Adrenal gland (tissue), 12 donors: ENCODE measurements around the gene KRT80. TPM values are rescaled to one million over a fixed set of nuclear protein-coding genes. Genes with fewer than 3 reads are reported as not detected.

ENCODE experiments used
- DNase-seq, 7 donors: peaks; one replicate each; pipeline ENCODE4 v3.0.0-alpha.2; 2019 to 2020
- H3K27ac ChIP-seq, 5 donors: fragments of 200-600 bp; sonication (generic) in 4 of 5; 1 replicate in 3 of 5; 2 replicates in 2 of 5; pipeline versions ENCODE4 v1.5.1 to v1.8.0; 2016 to 2020; ENCODE audit warnings: mild to moderate bottlenecking in 1 of 5
- H3K27me3 ChIP-seq: fragments of 200-600 bp; 2 replicates; pipeline ENCODE4 v1.8.0; 2021
- H3K36me3 ChIP-seq, 2 donors: fragments of 200-600 bp; replicated peaks in 1 of 2; 1 replicate in 1 of 2; 2 replicates in 1 of 2; pipeline versions ENCODE4 v1.5.1 to v1.8.0; 2018 to 2022
- H3K4me1 ChIP-seq, 2 donors: fragments of 200-600 bp; replicated peaks in 1 of 2; 1 replicate in 1 of 2; 2 replicates in 1 of 2; pipeline versions ENCODE4 v1.5.1 to v1.8.0; 2018 to 2021
- H3K4me3 ChIP-seq, 4 donors: fragments of 200-600 bp; sonication (generic) in 3 of 4; one replicate each; pipeline ENCODE4 v1.5.1; 2016 to 2018
- H3K9me3 ChIP-seq, 3 donors: fragments of 200-600 bp; sonication (generic) in 1 of 3; replicated peaks in 1 of 3; 1 replicate in 2 of 3; 2 replicates in 1 of 3; pipeline versions ENCODE4 v1.5.1 to v1.8.0; 2016 to 2021
- POLR2A ChIP-seq, 2 donors: fragments of 450-650 bp; IDR thresholded peaks; one replicate each; pipeline ENCODE4 v1.6.1; 2017; ENCODE audit warnings: antibody characterized with exemption in 2 of 2, mild to moderate bottlenecking in 2 of 2, moderate library complexity in 1 of 2
- WGBS, 4 donors: extraction: QIAGEN DNeasy Blood & Tissue Kit in 2 of 4; methylation state at CpG; one replicate each; pipeline versions ENCODE4 v1.1.5 to v1.1.7; 2013 to 2017; 5-methylcytosine and 5-hydroxymethylcytosine counted together
- intact Hi-C, 2 donors: fragments of 100-400 bp; cut with DNase I; formaldehyde crosslinking; loops; one replicate each; pipeline versions ENCODE4 v1.14.1 to v1.15.0; 2022 to 2023
- polyA plus RNA-seq, 3 donors: library from polyadenylated mRNA; stranded (reverse); fragments of 200-250 nt in 2 of 3; fragments of 350-450 nt in 1 of 3; fragmentation: Illumina TruSeq in 1 of 3; extraction: RNeasy Lipid Tissue Mini Kit (QIAGEN cat#74804) in 1 of 3; gene quantifications; one replicate each; pipeline ENCODE4 v1.2.3, GENCODE V29; 2013 to 2014
- total RNA-seq, 9 donors: library from RNA; depleted of rRNA in 4 of 9; stranded (reverse); fragments of >200 nt in 4 of 9; fragments of 120-200 nt in 1 of 9; fragmentation: NEBNext Ultra II Directional in 1 of 9; extraction: Animal tissue kit (Norgen Biotek cat#: 25700) in 1 of 9; gene quantifications; one replicate each; pipeline versions ENCODE4 v1.1.0 to v1.2.4, GENCODE V29; 2013 to 2023
- TF ChIP-seq, protein P1 (sequence below), 6 experiments: fragments of 450-650 bp in 4 of 6; fragments of 200-600 bp in 2 of 6; sonication (generic) in 1 of 6; IDR thresholded peaks; 1 replicate in 5 of 6; 2 replicates in 1 of 6; pipeline versions ENCODE4 v1.5.1 to v1.8.0; 2016 to 2021; ENCODE audit warnings: antibody characterized with exemption in 6 of 6, mild to moderate bottlenecking in 2 of 6, moderate library complexity in 1 of 6
- donor health status: healthy with polysubstance abuse.
- donor health status: Bipolar disorder and iron deficiency.
- donor health status: DM: yes; HTN: yes; CAD: no.
- donor health status: DM: no; HTN: no; CAD: no.
- donor health status: DM: no; HTN: no; CAD: no.
- donor health status: DM: yes; HTN: yes; CAD: no.

Gene KRT80
- total and polyA plus RNA-seq, 12 donors, result 0.95 to 14.6 (median 3.8) TPM

DNA sequence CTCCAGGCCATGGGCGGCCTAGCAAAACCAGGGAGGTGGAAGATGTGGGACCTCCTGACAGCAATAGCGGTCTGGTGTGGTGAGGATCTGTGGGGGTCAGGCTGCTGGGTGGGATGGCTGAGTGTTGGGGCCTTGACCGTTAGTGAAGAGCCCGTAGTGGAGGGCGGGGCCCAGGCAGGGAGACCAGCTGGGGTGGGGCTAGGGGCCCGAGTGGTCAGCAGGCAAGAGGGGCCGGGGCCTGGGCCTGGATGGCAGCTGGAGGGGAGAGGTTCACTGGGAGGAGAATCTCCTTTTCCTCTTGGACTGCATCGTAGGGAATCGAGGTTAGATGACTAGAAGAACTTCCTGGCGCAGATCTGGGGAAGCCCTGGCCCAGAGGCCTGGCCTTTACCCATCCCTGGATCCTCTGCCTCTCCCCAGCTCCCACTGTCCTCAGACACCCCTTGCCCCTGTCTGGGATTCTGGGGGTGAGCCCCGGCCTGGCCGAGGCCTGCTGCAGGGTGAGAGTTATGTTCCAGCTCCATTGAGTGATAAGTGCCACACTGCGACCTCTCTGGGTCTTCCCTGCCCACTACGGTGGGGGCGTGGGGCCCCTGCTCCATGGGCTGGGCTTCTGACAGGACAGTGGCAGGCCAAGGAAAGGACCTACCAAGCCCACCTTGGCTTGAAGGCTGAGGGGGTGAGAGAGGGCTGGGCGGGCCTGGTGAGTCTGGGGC, 47.1 kb downstream of the KRT80 start:
- TF ChIP-seq, protein P1, sequence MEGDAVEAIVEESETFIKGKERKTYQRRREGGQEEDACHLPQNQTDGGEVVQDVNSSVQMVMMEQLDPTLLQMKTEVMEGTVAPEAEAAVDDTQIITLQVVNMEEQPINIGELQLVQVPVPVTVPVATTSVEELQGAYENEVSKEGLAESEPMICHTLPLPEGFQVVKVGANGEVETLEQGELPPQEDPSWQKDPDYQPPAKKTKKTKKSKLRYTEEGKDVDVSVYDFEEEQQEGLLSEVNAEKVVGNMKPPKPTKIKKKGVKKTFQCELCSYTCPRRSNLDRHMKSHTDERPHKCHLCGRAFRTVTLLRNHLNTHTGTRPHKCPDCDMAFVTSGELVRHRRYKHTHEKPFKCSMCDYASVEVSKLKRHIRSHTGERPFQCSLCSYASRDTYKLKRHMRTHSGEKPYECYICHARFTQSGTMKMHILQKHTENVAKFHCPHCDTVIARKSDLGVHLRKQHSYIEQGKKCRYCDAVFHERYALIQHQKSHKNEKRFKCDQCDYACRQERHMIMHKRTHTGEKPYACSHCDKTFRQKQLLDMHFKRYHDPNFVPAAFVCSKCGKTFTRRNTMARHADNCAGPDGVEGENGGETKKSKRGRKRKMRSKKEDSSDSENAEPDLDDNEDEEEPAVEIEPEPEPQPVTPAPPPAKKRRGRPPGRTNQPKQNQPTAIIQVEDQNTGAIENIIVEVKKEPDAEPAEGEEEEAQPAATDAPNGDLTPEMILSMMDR (IDR thresholded peaks at IDR 0.05), result no peak
- TF ChIP-seq POLR2A (IDR thresholded peaks at IDR 0.05), result no peak
- H3K4me3 ChIP-seq, result no peak overlapping the region
- H3K36me3 ChIP-seq, result no peaks in the 10 kb centered on the region
- no peaks in the 10 kb centered on the region for H3K9me3 ChIP-seq
- H3K27ac ChIP-seq, result no peak overlapping the region
- H3K27me3 ChIP-seq, result no peaks in the 10 kb centered on the region
- no peak for DNase-seq
- H3K4me1 ChIP-seq, result peaks cover 3 to 5% of the 10 kb centered on the region in 2 donors
- 82 to 93% (median 88%) methylated on average over 5 to 16 of the region's 16 CpGs for WGBS, 4 donors
- intact Hi-C loops, result loop anchor here (10.0 kb wide), 2 partner anchors 730 to 840 kb away; no protein-coding TSS in a partner anchor

- Histone ChIP-seq H3K4me1 (peaks cover under 1 to 3% of the 10 kb centered on the region in 2 donors), H3K36me3 (no peaks in the 10 kb centered on the region), H3K27me3 (no peaks in the 10 kb centered on the region), H3K27ac (no peak overlapping the region), H3K4me3 (no peak overlapping the region), H3K9me3 (no peaks in the 10 kb centered on the region)
- TF ChIP-seq POLR2A (IDR thresholded peaks at IDR 0.05), result no peak
- TF ChIP-seq, protein P1 (IDR thresholded peaks at IDR 0.05), result no peak
- WGBS, 4 donors, result 69 to 100% (median 92%) methylated on average over 4 to 5 of the region's 5 CpGs
- no peak for DNase-seq
- intact Hi-C loops, result loop anchor here (10.0 kb wide), 2 partner anchors 732 to 842 kb away; no protein-coding TSS in a partner anchor
Observed at GRCh38 chr12:52142431-52142830, 49.4 kb downstream of the KRT80 start.

- H3K36me3 ChIP-seq, result no peaks in the 10 kb centered on the region
- no peak for DNase-seq
- intact Hi-C loops, result loop anchor here (10.0 kb wide), 2 partner anchors 733 to 843 kb away; no protein-coding TSS in a partner anchor
- H3K9me3 ChIP-seq, result no peaks in the 10 kb centered on the region
- TF ChIP-seq POLR2A (IDR thresholded peaks at IDR 0.05), result no peak
- TF ChIP-seq, protein P1 (IDR thresholded peaks at IDR 0.05), result no peak
- no peak overlapping the region for H3K4me3 ChIP-seq
- WGBS, 4 donors, result 81 to 86% (median 85%) methylated on average over 8 of the region's 8 CpGs
- H3K27me3 ChIP-seq, result no peaks in the 10 kb centered on the region
- peaks cover 0 to under 1% of the 10 kb centered on the region in 2 donors for H3K4me1 ChIP-seq
- H3K27ac ChIP-seq, result no peak overlapping the region
Observed at GRCh38 chr12:52141875-52142274, 49.9 kb downstream of the KRT80 start.

DNA sequence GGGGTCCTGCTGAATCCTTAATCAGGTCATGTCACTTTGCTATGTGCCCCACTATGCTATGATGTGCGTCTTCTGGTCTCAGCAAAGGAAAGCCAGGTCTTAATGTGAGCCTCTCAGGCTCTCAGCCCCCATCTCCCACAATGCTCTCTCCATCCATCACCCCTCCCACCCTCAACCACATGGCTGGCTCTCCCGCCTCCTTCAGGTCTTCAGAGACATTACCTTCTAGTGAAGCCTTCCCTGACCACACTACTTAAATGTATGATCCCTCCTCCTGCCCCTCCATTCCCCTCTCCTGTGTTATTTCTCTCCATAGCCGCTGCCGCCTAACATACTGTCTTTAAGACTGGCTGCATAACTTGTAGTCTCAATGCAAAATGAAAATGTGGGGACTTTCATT, 50.5 kb downstream of the KRT80 start:
- Histone ChIP-seq H3K36me3 (no peaks in the 10 kb centered on the region), H3K27me3 (no peaks in the 10 kb centered on the region), H3K4me1 (no peaks in the 10 kb centered on the region), H3K4me3 (no peak overlapping the region), H3K27ac (no peak overlapping the region), H3K9me3 (no peaks in the 10 kb centered on the region)
- WGBS, 4 donors, result 91 to 97% (median 95%) methylated on average over 4 of the region's 4 CpGs
- TF ChIP-seq POLR2A (IDR thresholded peaks at IDR 0.05), result no peak
- TF ChIP-seq, protein P1 (IDR thresholded peaks at IDR 0.05), result no peak
- DNase-seq, result no peak
- intact Hi-C loops, result loop anchor here (10.0 kb wide), 2 partner anchors 733 to 843 kb away; no protein-coding TSS in a partner anchor
